HG03521 (cell line): Measurements from ENCODE around the gene LMTK2.

Experiments
- ATAC-seq: cut with Tn5 transposase; IDR thresholded peaks from one replicate; pipeline ENCODE4 v1.9.1; 2021; ENCODE audit warnings: mild to moderate bottlenecking, moderate library complexity; ENCODE audit not compliant: unreplicated experiment

The LMTK2 gene

DNA sequence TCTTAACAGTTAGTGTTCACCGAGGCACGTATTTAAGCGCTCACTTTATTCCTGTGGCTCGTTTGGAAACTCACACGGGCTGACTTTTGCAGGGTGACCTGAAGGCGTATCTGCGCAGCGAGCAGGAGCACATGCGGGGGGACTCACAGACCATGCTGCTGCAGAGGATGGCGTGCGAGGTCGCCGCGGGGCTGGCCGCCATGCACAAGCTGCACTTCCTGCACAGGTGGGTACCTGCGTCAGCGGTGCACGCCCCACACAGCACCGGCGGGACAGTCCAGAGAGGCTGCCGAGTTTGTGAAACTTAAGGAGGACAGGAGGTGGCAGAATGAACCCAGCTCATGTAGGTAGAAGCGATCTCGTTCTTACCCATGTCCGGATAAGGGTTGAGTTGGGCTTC is 64.8 kb downstream of the LMTK2 start:
- no peak for ATAC-seq

DNA sequence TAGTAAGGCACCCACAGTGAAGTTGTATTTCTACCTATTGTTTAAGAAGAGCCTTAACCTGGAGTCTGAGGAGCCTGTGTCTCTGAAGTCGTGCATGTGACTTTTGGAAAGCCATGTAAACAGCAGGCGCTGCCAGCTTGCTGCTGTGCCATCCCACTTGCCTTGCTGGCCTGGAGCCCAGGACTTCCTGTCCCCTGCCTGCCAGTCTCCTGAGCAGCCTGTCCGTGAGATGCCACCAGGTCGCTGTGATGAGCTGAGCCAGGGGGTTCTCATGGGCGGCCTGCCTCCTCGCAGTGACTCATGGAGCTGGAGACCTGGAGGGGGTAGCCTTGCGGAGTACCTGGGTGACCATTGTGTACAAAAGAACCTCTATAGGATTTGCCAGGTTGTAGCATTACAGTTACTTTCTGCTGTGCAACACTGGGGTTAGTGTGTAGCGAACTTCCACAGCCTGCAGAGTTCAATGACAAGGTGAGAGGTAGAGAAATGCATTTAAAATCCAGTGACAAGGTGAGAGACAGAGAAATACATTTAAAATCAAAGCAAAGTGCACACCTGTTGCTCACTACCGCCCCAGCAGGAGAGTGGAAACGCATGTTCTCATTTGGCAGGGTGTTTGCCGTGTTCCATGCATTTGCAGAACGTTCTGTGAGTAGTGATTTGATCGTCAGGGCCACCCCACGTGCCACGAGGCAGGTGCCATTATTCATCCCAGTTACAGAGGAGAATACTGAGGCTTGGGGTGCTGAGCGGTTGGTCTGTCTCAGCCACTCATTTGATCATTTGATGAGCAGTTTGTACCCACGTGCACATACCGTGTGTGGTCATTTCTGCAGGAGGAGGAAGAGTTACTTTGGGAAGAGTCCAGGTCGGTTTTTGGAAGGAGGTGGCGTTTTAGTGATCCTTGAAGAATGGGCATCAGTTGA is 67.9 kb downstream of the LMTK2 start:
- no peak for ATAC-seq

DNA sequence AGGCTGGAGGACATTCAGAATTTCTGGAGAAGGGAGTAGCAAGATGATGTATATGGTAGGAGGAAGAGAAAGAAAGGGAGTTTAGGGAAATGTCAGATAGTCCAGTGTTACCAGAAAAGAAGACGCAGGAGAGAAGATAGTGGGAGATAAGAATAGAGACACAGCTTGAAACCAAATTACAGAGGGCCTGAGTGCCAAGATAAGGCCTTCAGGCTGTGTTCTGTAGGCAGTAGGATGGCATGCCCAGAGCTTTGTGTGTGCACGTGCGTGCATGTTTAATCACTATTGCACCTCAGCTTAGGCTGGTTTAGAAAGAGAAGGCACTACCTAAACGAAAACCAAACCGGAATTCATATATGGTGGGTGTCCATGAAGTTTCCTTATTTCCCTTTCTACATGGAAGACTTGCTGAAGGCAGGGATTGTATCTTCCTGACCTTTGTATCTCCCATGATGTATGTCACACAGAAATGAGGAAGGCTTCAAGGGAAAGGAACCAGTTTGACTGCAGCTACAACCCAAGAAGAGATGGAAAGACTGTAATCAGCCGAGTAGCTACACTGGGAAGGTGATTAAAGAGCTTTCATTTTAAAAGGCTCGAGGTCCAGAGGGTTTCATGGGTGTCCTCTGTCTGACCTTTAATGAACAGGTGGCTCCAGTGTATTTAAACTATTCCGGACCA is 68.7 kb downstream of the LMTK2 start:
- ATAC-seq = no peak

DNA sequence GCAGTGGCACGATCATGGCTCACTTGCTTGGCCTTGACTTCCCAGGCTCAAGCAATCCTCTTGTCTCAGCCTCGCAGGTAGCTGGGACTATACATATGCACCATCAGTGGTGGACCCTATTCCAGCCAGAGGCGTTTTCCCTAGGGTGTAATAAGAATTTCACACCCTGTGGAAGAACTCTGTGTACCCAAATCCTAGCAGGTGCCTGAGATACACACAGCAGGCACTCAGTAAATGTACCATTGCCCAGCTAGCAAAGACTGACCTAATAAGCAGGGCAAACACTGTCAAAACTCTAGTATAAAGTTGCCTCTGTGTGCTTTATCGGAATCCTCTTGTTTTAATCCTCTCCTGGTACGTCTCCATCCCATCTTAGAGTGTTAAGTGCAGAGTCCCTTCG is 70.9 kb downstream of the LMTK2 start:
- ATAC-seq = no peak

DNA sequence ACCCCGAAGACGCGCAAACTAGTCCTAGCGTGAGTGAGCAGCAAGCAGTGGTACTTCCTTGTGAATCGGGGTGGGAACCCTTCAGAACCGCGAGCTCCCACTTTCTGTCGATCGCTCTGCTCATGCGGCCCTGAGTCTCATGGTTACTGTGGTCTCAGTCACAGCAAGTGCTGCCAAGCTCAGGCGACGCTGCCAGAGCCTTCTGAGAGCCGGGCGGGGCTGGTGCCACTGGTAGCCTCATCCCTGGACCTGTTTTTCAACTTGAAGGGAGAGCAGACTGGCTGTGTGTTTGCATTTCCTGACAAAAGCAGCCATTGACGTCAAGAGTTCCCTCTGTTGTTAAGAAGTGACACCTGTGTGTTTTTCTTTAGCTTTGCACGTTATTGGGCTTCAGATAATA is 71.7 kb downstream of the LMTK2 start:
- ATAC-seq = no peak

DNA sequence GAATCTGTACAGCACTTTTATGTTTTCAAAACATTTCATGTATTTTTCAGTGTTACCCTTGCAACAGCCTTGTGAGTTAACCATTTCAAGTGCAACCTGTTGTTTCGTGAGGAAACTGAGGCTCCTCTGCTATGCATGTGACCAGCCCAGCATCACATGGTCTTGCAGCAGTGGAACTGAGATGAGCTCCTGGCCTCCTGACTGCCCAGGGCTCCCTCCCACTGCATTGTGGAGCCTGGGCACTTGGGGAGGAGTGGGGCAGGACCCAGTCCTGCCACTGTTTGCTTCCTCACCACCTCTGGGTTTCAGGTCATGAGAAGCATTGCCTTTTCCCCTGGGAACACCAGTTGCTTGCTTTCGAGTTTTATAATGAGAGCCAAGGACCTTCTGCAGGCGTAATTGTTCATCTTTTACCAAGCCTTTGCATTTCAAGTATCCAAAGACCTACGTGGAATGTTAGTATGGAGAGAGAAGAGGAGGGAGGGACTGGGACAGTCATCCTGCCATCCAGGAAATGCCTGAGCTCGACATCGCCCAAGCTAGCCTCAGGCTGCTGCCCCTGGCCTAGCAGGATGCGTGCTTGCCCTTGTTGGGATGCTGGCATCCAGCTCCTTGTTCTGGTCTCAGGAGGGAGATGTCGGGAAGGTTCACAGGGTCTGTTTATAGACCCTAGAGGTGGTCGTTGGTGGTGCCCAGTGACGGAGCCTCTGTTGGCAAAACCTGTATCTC is 72.3 kb downstream of the LMTK2 start:
- no peak for ATAC-seq

DNA sequence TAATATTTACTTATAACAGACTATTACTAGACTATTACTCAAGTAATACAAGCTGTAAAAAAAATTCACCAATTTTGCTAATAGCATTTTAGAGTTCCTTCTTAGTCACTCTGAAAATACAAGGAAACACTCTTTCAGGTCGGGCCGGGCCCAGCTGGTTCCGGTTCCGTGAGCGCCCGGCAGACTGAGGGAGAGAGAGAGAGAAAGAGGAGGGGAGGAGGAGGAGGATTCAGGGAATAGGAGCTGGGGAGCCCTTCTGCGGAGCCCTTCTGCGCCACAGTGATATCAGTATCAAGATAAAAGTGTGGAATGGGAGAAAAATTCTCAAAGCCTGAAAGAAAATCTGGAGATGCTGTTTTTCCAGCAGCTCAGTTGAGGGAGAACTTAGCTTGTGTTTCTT is 74.1 kb downstream of the LMTK2 start:
- no peak for ATAC-seq

DNA sequence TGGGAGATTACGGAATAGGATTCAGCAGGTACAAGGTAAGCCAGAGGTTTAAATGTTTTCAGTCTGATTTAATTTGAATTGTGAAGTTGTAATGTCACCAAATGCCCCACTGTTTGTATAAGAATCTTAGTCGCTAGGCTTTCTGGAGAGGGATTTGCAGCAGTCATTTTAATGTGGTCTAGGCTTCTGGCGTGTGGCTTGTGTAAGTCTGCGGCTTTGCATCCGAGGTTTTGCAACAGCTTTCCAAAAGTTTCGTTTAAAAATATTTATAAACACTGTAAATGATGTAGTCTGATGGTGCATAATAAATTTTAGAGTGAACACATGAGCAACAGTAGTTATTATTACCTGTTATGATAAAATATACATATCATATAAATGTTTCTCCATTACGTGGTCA is 78.4 kb downstream of the LMTK2 start:
- no peak for ATAC-seq

DNA sequence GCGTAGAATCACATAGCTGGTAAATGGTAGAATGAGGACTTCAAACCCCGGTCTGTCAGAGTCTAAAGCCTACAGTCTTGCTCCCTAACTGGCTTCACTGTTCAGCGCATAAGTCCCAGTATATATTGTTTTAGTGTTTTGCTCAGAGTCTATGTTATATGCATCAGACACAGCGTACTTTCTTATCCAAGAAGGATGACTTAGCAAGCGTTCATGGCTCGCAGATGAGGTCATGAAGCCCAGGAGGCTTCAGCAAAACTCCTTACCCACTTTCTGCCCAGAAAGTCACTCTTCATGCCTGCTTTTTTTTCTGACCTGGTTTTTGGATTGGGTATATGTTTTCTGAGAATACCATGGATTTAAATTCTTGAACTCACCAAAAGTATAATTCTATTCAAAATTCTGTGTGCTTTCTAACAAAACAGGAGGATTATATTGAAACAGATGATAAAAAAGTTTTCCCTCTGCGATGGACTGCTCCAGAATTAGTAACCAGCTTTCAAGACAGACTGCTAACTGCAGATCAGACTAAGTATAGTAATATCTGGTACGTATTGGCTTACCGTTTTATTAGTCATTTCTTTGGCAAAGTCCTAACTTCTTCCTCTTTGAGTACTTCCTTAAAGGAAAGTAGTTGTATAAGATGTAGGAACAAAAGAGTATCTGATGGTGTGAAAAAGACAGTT is 79.9 kb downstream of the LMTK2 start:
- no peak for ATAC-seq

DNA sequence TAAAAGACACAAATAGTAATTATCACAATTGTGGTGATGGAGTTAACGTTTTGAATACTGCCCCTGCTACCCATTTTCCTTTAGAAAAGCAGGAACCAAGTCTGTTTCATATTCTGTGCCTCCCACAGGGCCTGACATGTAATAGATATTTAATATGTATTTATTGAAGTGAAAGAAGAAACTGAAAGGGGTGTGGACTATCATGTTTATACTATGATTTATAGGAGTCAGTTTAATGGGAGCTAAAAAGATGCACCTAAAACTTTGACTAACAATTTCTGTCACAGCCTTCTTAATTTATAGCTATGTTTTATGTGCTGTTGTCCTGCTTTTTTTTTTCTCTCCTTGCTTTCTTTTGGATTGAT is 80.5 kb downstream of the LMTK2 start:
- no peak for ATAC-seq

DNA sequence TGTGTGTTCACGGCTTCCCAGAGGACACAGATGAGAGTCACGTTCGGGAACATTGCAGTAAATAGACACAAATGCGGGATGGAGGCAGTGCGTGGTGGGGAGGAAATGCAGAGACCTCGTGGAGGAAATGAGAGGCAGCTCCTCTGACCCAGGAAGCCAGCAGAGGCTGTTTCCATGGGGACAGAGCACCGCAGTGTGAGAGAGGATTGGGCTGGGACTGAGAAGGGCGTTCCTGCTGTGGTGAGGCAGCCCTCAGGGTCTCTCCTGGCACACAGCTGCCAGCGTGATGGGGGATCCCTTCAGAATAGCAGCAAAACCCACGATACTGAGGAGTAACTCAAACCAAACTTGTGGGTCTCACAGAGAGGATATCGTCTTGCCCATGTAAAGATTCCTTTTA is 82.9 kb downstream of the LMTK2 start:
- ATAC-seq = no peak

DNA sequence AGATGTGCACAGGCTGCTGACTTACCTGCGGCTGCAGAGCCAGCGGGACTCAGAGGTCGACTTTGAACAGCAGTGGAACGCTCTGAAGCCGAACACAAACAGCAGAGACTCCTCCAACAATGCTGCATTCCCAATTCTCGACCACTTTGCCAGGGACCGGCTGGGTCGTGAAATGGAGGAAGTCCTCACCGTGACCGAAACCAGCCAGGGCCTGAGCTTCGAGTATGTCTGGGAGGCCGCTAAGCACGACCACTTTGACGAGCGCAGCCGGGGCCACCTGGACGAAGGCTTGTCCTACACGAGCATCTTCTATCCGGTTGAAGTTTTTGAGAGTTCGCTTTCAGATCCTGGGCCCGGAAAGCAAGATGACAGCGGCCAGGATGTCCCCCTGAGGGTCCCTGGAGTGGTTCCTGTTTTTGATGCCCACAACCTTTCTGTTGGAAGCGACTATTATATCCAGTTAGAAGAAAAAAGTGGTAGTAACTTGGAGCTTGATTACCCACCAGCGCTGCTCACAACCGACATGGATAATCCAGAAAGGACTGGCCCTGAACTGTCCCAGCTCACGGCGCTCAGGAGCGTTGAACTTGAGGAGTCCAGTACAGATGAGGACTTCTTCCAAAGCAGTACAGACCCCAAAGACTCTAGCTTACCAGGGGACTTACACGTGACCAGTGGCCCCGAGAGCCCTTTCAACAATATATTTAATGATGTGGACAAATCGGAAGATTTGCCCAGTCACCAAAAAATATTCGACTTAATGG is 85.2 kb downstream of the LMTK2 start:
- no peak for ATAC-seq

DNA sequence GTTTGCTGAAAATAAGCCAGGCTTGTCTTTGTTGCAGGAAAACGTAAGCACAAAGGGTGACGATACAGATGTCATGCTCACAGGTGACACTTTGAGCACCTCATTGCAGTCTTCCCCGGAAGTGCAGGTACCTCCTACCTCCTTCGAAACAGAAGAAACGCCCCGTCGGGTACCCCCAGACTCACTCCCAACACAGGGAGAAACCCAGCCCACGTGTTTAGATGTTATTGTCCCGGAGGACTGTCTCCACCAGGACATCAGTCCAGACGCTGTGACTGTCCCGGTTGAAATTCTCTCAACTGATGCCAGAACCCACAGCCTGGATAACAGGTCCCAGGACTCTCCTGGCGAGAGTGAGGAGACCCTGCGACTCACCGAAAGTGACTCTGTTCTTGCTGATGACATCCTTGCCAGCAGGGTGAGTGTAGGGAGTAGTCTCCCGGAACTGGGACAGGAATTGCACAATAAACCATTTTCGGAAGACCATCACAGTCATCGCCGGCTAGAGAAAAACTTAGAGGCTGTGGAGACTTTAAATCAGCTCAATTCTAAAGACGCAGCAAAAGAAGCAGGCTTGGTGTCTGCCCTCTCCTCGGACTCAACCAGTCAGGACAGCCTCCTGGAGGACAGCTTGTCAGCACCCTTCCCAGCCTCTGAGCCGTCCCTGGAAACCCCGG is 86.3 kb downstream of the LMTK2 start:
- ATAC-seq = no peak

DNA sequence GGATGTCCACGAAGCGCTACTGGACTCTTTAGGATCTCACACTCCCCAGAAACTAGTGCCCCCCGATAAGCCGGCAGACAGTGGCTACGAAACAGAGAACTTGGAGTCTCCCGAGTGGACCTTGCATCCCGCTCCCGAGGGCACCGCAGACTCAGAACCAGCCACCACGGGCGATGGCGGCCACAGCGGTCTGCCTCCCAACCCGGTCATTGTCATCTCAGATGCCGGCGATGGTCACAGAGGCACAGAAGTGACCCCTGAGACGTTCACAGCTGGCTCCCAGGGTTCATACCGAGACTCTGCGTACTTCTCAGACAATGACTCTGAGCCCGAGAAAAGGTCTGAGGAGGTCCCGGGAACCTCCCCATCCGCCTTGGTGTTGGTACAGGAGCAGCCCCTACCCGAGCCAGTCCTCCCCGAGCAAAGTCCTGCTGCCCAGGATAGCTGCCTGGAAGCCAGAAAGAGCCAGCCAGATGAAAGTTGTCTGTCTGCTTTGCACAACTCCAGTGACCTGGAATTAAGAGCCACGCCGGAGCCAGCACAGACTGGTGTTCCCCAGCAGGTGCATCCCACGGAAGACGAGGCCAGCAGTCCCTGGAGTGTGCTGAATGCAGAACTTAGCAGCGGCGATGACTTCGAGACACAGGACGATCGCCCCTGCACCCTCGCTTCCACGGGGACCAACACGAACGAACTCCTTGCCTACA is 87.0 kb downstream of the LMTK2 start:
- ATAC-seq = no peak

DNA sequence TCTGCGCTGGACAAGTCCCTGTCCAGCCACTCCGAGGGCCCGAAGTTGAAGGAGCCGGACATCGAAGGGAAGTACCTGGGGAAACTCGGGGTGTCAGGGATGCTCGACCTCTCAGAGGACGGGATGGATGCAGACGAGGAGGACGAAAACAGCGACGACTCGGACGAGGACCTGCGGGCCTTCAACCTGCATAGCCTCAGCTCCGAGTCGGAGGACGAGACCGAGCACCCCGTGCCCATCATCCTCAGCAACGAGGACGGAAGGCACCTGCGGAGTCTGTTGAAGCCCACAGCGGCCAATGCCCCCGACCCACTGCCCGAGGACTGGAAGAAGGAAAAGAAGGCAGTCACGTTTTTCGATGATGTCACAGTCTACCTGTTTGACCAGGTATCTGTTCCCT is 87.5 kb downstream of the LMTK2 start:
- ATAC-seq = no peak

DNA sequence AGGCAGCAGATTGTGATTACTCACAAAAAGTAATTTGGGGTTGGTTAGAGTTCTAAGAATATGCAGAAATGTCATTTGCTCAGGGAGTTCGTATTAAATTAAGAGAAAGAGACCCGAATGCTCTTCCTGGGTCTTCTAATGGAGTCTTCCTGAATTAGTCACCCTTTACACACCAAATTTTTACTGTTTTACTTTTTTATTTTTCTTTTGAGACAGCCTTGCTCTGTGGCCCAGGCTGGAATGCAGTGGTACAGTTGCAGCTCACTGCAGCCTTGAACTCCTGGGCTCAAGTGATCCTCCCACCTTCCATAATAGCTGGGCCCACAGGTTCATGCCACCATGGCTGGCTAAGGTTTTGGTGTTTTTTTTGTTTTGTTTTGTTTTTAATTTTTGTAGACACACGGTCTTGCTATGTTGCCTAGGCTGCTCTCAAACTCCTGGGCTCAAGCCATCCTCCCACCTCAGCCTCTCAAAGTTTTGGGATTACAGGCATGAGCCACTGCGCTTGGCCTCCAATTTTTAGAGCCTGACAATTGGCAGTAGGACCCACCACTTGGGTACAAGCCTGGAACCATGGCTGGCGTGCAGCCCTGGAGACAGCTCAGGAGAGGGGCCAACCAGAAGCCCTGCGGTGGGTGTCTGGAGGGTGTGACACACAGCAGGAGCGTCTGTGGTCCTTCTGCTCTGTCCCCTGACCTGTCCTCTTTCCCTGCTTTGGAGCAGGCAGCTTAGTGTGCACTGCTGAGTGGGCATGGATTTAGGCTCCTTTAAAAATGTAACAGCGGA is 88.2 kb downstream of the LMTK2 start:
- ATAC-seq = no peak

DNA sequence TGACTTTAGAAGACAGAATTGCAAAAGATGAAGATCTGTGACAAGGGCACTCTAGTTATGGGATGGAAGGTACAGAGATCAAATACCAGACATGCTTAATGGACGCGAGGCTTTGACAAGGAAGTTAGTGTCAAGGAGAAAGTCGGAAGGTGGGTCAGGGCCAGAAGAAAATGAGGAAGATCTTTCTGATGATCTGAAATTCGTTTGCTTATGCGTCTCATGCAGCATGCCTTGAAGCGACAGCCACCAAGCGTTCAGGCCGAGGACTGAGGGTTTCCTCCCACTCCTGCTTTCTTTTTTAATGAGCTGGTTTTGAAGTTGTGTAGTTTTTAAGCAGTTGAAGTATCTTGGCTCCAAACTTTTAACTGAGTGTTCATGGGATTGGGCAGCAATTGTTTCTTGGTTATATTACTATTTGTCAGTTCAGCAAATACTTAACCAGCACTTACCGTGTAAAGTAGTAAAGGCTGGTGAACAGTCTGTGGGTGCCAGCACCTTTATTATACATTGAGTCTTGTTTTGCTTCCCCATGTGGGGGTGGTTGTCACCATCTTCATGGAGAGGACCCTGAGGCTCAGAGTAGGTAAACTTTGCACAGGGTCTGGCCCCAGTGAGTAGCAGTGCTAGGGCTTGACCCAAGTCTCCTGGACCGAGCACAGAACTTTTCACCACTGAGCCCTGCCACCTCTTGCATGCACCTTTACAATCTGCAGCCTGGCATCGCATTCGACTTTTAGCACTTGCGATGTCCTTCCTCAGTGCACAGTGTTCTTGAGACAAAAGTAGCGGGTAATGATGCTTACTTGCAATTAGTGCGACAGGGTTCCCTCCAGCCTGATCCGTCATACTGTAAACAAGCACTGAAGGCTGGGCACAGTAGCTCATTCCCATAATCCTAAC is 90.3 kb downstream of the LMTK2 start:
- ATAC-seq = no peak

DNA sequence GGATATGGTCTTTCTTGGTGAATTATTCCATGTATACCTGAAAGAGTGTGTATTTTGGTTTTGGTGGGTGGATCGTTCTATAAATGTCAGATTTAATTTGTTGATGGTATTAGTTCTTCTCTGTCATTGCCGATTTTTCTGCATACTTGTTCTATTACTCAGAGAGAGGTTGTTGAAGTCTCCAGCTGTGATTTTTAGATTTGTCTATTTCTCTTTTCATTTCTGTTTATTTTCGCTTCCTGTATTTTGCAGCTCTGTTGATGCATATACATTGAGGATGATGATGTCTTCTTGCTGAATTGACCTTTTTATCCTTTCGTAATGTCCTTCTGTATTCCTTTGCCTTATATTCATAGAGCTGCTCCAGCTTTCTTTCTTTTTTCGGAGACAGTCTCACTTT is 92.5 kb downstream of the LMTK2 start:
- no peak for ATAC-seq
